Measurements from ENCODE around the gene LRIT1.
A peak's percentile ranks its signal among the peaks of the same experiment; 100 is the strongest.

LRIT1 gene

DNA sequence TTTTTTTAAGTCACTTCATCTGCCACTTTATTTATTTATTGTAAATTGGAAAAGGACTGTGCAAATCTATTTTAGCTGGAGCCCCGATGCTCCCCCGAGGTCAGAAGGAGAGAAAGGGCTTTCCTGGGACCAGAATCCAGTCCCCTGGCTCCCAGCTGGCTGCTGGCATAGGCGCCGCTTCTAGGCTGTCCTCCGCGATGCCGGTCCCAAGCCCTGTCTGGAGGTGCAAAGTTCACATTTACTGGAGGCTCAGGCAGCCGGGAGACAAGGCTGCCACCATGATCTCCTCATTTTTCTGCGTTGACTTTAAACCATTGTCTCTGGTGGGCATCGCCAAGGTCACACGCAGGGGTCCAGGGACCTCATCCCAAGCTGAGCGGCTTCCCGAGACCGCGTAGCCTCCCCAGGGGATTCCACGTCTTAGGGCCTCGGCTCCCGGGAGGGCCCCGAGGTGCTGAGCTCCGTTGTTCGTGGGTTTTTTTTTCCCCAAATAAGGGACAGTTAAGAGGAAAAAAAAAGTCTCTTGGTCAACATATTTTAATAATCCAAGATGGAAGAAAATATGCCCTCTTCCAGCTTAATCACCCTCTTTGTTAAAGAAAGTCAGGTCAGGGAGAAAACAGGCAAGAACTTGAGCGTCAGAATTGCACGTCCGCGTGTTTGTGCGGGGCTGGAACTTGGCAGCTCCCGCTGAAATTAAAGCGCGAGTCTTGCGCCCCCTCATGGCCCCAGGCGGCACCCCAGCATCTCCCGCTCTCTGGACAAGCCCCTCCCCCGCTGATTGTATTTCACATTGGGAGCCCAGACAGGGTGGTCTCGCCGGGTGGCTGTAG, 15.4 kb upstream of the LRIT1 start:
- DNase-seq (ENCODE audit: low read depth), result peak; percentile 3

DNA sequence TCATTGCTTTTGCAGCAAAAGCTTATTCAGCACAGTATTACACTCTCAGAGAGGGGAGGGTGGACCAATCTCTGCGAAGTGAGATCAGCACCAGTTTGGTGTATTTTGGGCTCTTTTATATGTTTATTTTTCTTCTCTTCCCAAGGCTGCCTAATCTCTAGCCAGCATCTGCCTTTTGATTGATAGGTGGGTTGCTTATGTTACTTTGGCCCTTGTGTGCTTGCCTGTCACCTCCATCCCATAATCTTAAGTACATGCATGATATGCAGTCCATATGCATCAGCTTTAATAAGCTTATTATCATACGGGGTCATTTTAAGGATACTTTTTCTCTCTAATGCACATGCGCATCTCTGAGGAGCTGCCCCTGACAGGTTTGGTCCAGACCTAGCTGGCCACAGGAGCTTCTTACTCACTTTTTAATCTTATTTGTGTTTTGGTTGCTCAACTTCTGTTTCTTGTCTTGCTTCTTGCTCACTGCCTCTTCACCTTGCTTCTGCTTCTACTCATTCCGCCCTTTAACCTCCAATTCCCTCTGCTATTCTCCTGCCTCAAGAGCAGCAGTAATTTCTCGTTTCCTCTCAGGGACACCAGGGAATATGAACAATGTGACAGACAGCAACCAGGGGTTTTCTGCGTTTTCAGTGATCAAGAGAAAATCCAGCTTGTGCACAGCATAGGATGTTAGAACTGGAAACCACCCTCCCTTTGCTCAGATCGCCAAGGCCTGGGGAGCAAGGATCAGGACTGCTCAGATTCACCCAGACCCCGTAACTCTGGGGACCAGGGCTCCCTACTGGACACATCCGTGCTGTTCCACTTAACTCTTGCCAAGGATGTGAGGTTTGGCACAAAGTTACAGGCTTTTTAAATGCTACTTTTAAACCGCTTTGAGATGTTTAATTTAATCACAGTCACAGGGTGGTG, 13.5 kb upstream of the LRIT1 start:
- no peak overlapping the region for H3K4me3 ChIP-seq (ENCODE audit: low read depth, low read length)
- no peak for DNase-seq (ENCODE audit: low read depth)

More for the DNA sequence above, 15.4 kb upstream of the LRIT1 start:
- no peak overlapping the region for H3K4me3 ChIP-seq (ENCODE audit: low read depth, low read length)

DNA sequence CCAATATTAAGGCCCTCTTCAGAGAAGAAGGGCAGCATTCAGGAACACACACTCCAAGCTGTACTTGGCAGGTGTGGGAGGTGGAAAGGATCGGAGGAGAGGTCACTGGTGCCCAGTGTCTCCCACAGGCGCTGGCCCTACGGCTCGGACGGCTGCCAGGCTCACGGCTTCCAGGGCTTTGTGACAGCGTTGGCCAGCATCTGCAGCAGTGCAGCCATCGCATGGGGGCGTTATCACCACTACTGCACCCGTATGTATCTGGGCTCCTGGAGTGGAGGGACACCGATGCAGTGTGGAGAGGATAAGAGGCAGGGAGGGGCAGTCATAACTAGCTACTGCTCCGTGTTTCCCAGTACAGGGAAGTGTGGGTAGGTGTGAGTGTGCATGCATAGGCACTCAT, 7.4 kb upstream of the LRIT1 start:
- no peak overlapping the region for H3K4me3 ChIP-seq (ENCODE audit: low read depth, low read length)
- no peak for DNase-seq (ENCODE audit: low read depth)

DNA sequence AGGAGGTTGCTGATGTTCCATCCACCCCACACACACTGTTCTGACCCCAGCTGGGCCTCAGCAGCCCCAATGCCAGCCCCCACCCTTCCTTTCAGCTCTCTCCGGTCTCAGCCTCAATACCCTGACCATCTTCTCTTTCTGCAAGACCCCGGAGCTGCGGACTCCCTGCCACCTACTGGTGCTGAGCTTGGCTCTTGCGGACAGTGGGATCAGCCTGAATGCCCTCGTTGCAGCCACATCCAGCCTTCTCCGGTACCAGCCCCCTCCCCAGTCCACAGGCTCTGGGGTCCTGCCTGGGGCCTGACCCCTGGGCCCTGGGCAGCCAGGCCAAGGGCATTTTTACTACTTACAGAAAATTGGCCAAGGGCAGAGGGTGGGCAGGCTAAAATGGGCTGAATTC, 6.2 kb upstream of the LRIT1 start:
- DNase-seq (ENCODE audit: low read depth), result no peak
- H3K4me3 ChIP-seq (ENCODE audit: low read depth, low read length), result no peak overlapping the region

DNA sequence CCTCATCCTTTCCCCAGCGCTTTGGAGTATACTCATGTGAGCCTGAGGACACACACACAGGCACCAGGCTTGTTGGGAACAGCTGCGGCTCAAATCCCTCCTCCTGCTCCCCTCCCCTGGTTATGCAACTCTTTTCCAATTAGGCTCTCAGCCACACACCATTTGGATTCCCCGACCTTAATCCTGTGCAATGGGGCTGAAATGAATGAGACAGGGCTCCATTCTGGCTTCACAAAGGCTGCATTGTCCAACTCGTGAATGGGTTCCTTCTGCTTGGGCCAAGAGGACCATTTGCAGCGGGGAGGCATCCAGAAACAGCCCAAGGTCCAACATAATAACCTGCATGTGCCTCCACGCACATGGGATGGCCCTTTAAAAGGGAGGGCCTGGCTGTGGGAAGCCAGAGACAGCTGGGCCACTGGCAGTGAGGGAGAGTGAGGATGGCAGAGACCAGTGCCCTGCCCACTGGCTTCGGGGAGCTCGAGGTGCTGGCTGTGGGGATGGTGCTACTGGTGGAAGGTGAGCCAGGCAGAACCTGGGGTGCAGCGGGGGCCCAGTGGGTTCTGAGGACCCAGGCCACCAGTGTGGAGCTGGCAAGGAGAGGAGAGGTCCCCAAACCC, 3.4 kb upstream of the LRIT1 start, which contains the start of gene RGR:
RGR (plus strand) TSS at position 403 of the 620 bp plus-strand sequence; CDS start at position 441, 38 bp downstream.
- DNase-seq (ENCODE audit: low read depth), result peak; percentile 2
- peak within 1 kb of the TSS; percentile 1 for H3K4me3 ChIP-seq (ENCODE audit: low read depth, low read length)

DNA sequence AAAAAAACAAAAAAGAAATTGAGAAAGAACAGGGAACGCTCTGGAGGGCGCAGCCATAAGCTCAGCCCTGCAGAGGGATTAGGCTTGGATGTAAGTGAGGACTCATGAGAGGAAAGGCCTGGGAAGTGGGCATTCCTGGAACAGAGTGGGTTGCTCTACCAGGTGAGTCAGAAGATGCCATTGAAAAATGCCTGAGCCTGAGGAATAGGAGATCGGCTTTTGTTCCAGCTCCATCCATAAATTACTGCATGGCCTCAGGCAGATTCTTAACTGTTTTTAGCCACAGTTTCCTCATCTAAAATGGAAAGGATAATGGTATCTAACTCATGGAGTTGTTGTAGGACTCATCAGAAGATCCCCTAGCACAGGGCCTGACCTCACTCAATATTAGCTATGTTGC, 2.4 kb upstream of the LRIT1 start:
- DNase-seq (ENCODE audit: low read depth), result no peak
- no peak overlapping the region for H3K4me3 ChIP-seq (ENCODE audit: low read depth, low read length)

DNA sequence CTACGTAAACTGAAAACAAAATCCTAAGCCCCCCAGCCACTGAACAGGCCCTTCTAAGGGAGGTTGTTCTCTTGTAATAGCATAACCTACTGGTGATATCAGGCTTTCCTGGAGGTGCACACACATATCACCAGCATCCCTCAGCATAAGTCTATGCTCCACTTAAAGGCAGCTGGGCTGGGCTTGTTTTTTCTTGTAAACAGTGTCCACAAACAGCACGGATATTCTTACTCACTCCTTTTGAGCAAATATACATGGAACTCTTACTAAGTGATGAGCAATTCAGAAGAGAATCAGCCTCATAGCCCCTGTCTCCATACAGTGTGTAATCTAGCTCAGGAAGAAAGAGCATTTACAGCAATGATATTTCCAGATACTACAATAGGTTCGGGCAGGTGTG, 2.4 kb downstream of the LRIT1 start:
- DNase-seq (ENCODE audit: low read depth), result no peak
- no peak overlapping the region for H3K4me3 ChIP-seq (ENCODE audit: low read depth, low read length)

DNA sequence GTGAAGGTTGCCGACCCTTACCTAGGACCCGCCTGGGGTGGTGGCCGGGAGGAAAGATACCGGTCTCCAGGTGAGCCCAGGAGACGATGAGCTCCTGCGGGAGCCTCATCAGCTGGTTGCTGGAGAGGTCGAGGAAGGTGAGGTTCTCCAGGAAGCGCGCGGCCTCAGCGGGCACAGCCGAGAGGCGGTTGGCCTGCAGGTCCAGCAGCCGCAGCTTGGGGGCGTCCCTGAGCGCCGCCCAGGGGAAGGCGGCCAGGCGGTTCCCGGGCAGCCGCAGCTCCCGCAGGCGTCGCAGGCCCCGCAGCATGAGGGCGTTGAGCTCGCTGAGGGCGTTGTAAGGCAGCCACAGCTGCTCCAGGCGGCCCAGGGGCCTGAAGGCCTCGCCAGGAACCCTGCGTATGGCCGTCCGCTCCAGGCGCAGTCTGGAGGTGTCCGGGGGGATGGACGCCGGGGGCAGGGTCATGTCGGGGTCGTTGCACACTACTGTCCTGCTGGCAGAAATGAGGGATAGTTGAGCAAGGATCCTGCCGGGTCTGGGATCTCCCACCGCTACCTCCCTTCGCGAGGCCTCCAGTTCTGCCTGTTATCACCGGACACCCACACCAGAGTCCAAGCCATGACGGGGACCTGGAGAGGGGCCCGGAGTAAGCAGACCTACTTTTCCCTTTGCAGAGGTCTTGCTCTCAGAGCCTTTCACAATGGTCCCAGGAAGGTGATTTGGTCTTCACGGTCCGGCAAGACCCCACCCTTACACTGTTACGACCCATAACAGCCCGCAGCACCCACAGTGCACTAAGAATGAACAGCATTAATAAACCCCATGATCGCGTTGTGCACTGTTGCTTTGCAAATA, 3.9 kb downstream of the LRIT1 start:
- H3K4me3 ChIP-seq (ENCODE audit: low read depth, low read length), result no peak overlapping the region
- DNase-seq (ENCODE audit: low read depth), result no peak

DNA sequence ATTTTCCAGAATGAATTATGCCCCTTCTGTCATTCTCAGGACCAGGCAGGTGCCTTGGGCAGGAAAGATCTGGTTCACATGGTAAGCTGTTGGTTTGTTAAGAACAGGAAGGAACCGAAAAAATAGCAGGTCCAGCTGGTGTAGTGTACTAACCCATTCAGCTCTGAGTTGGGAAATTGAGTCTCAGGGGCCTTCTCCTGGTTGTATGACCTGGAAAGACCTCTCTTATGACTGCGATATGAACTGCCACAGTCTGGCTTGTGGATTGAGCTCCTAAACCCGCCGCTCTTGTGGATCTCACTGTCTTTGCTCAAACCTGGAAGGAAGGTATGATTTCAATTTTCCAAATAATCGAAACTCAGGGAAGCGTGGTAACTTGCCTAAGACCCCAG, 4.5 kb downstream of the LRIT1 start:
- no peak for DNase-seq (ENCODE audit: low read depth)

DNA sequence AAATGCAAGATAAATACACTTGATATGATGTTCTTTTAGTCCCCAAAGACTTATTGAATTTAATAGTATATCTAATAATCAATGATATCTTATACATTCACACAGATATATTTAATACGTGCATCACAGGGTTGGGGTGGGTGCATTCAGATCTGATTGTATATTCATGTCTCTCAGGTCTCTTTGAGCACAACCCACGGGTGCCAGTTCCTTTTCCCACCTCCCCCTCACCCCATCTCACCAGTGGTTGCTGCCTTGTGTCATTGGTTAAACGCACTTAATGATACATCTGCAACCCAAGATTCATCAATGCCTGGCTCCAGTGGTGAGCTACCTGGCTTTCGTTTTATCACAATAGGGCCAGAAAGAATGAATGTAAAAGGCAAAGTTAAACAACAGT, 6.2 kb downstream of the LRIT1 start:
- H3K4me3 ChIP-seq (ENCODE audit: low read depth, low read length), result no peak overlapping the region
- DNase-seq (ENCODE audit: low read depth), result no peak

More for the DNA sequence above, 4.5 kb downstream of the LRIT1 start:
- H3K4me3 ChIP-seq (ENCODE audit: low read depth, low read length), result no peak overlapping the region

DNA sequence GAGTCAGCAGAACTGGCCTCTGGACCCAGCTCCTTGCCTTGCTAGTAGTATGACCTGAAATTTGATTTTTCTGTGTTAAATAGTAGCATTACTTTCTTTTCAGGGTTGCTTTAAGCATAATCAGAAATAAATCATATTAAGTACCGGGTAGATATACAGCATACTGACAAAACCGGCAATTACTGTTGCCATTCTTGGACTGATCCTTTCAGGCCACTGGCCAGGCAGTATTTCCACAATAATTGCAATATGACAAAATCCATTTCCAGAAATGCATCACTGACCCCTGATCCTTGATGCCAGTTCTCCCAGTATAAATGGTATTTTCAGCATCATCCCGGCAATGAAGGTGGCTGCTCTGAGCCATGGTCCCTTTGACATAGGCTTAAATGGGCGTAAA, 6.9 kb downstream of the LRIT1 start:
- H3K4me3 ChIP-seq (ENCODE audit: low read depth, low read length), result no peak overlapping the region
- no peak for DNase-seq (ENCODE audit: low read depth)

DNA sequence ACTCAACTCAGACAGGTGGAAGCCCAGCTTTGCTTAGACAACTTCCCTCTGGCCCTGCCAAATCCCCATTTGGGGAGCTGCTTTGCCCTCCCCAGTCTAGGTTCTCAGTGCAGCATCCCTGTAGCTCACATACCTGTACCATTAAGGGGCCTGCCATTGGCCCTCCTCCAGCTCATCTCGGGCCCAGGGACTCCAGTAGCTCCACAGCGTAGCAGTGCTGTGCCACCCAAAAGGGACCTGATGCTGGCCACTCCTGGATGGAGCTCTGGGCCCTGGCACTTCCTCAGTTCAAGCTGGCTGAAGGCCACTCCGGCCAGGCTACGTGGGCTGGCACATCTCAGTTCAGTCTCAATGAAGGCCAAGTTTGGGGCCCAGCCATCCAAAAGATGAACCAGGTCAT, 7.4 kb downstream of the LRIT1 start:
- H3K4me3 ChIP-seq (ENCODE audit: low read depth, low read length), result no peak overlapping the region
- DNase-seq (ENCODE audit: low read depth), result no peak

DNA sequence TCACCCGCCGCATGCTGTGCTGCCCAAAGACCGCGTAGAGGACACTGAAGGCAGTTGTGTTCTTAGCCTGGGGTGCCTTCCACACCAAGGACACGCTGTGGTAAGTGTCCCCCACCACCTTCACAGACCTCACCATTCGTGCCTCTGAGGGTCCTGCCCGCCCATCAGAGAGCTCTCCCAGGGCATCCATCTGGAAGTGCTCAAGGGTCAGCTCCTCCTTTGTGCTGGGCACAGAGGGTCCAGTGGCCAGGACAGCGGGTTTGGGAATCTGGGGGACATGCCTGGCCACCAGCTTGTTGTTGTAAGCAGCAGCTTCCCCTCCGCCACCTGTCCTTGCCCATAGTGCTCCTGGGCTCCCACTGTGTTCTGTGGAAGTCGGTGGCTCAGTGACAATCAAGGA, 9.0 kb downstream of the LRIT1 start:
- DNase-seq (ENCODE audit: low read depth), result no peak
- no peak overlapping the region for H3K4me3 ChIP-seq (ENCODE audit: low read depth, low read length)

DNA sequence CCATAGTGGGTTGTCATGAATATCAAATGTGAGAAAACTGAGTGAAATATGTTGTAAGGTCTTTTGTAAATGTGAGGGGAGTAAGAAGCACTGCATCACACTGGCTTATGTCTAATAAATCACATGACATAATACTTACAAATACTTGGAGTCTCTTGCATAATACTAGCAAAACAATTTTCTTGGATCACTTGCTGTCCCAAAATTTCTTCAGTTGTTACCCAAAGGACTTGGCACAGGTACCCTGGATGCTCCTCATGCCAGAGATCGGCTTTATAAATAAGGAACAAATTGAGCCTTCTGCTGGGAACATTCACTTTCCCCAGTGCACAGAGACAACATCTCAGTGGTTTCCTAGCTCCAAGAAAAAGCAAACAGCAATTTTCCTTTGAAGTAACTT, 11.0 kb downstream of the LRIT1 start:
- DNase-seq (ENCODE audit: low read depth), result no peak
- no peak overlapping the region for H3K4me3 ChIP-seq (ENCODE audit: low read depth, low read length)

DNA sequence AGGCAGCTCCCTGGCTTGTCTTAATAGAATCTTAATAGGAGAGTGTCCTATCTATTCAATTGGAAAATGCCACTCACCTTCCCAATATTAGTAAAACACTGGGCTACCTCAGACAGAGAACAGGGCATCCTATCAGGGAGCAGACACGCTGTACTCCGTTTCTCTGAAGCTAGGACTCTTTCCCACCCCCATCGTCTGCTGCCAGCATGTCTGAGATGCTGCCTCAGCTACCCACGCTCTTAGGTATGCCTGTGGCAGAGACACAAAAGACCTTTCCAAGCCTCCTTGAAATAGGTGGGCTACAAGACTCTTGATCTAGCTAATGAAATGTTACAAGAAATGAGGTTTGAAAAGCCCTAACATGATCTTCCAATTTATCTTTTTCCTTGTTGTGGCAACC, 13.5 kb downstream of the LRIT1 start:
- H3K4me3 ChIP-seq (ENCODE audit: low read depth, low read length), result no peak overlapping the region
- DNase-seq (ENCODE audit: low read depth), result no peak

DNA sequence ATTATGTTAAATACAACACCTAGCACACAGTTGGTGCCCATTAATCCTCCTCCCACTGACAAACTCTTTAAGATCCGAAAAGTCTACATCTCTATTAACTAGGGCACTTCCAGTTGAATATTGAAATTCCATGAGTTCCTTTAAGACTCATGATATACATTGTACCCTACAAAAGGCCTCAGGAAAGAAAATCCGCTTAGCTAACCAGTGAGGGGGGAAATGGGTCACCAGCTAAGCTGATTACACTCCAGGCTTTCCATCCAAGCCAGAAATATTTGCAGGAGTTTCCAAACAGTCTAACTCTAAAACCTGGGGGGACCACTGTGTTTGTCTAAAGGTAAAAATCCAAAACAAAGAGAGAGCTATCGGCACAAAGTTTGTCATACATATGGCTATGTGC, 14.7 kb downstream of the LRIT1 start:
- no peak overlapping the region for H3K4me3 ChIP-seq (ENCODE audit: low read depth, low read length)
- DNase-seq (ENCODE audit: low read depth), result no peak

DNA sequence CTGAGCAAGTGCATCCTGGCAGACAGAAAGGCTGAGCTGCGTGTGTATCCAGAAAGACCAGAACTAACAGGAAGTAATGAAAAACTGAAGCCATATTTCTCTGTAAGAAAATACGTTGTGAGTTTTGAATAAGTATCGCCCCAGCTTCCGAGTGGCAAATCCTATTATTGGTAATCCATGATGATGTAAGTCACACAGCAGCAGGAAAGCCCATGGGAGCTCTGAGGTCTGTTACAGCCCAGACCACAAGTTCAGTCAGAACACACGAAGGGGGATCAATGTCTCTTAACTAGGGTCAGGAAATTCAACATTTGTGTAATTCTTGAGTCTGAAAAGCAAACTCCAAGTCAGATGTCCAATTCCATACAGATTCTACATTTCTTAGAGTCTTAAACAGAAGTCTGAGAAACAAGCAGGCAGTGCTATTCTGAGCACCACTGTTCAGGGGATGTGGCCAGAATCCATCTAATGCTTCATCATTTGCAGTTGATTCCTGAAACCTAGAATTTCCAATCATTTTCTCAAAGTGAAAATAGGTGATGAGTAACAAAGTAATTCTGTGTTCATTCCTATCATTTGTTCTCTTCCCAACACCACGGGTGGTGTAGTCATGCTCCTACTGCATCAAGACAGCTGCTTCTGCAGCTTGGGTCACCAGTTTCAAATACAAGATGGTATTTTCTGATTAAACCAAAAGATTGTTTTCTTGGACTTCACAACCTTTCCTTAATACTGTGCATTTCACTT, 15.7 kb downstream of the LRIT1 start, which contains the start of gene LRIT2:
LRIT2 (minus strand) TSS at position 118 of the 747 bp plus-strand sequence; CDS start at position 94, 24 bp downstream.
- no peak for DNase-seq (ENCODE audit: low read depth)
- no peak within 1 kb of the TSS for H3K4me3 ChIP-seq (ENCODE audit: low read depth, low read length)

DNA sequence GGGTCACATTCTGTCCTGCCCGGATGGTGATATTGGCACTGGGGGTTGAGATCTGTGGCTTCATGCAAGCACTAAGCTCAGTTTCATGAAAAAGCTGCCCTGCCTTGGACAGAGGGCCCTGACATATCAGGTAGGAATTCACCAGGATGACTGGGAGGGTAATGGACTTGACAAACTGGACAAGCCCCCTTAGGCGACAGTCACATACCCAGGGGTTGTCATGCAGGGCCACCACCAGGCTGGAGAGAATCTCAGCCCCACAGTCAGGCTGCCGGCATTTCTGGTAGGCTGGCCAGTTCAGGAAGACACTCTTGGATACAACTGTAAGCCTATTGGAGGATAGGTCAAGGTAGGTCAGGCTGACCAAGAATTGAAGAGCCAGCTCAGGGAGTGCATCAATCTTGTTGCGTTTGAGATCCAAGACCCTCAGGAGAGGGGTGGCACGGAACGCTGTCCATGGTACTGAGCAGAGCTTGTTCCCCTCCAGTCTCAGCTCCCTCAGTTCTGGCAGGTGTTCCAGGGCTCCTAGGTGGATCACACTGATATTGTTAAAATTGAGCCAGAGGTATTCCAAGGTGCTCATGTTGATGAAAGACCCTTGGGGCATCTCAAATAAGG, 16.8 kb downstream of the LRIT1 start:
- no peak overlapping the region for H3K4me3 ChIP-seq (ENCODE audit: low read depth, low read length)
- DNase-seq (ENCODE audit: low read depth), result no peak
